ENCODE results near the gene SLK. TPM values are rescaled to one million over a fixed set of nuclear protein-coding genes. Genes with fewer than 3 reads are reported as not detected.

The SLK gene
- total RNA-seq, 4 donors from 2014 or later: 83.1 to 105 (median 102) TPM

DNA sequence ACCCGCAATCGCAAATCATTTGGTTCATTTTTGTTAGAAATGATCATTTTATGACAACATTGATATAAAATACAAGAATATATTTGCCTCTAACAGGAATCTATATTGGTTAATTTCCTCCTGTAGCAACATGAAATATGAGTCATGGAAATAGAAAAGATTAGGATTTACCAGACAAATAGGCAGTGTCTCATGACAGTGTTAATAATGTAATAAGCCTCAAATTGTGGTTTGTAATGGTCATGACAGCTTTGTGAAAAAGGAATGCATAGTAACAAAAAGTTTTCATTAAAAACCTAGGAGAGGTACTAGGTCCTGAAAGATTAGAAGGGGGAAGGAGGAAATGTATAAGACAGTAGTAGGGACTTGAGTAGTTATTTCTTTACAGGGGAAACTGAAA lies 7.9 kb upstream of the SLK start:
- DNase-seq (ENCODE audit: extremely low spot score): no peak
- H3K27ac ChIP-seq (replicated peaks in 1 of 4): no peak overlapping the region
- no peaks in the 10 kb centered on the region for H3K4me1 ChIP-seq
- WGBS: 96% methylated on average over 2 of the region's 2 CpGs
- intact Hi-C loops (cut with DNase I): no loop called here
- TF ChIP-seq POLR2A (IDR thresholded peaks at IDR 0.05; ENCODE audit: low read depth): no peak
- no peak for TF ChIP-seq CTCF (IDR thresholded peaks at IDR 0.05)
- TF ChIP-seq EP300 (IDR thresholded peaks at IDR 0.05): no peak
- no peak for TF ChIP-seq POLR2AphosphoS5 (IDR thresholded peaks at IDR 0.05)
- no peaks in the 10 kb centered on the region for H3K36me3 ChIP-seq
- peaks cover 0 to 7% (median 2%) of the 10 kb centered on the region in 4 donors for H3K9me3 ChIP-seq
- no peak overlapping the region for H3K4me3 ChIP-seq
- no peaks in the 10 kb centered on the region for H3K27me3 ChIP-seq

DNA sequence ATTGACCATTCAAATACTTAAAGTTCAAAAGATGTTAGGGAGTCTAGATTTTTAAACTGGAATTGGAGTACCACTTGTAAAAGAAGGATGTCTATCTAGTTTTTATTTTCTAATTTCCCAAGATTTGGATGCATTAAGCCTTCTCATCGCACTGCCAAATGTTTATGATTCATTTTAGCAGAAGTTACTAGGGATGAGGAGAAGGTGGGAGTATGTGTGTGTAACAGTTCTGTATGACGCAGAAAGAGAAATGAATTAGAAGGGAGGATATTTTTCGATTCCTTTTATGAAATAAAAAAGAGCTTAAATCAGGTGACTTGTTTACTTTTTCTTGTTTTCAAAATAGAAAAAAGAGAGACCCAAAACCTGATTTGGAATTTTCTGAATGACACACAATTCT lies 6.8 kb upstream of the SLK start:
- no peaks in the 10 kb centered on the region for H3K27me3 ChIP-seq
- no peaks in the 10 kb centered on the region for H3K36me3 ChIP-seq
- no peak for TF ChIP-seq POLR2AphosphoS5 (IDR thresholded peaks at IDR 0.05)
- no peak for TF ChIP-seq POLR2A (IDR thresholded peaks at IDR 0.05; ENCODE audit: low read depth)
- no peak for TF ChIP-seq EP300 (IDR thresholded peaks at IDR 0.05)
- no peak for TF ChIP-seq CTCF (IDR thresholded peaks at IDR 0.05)
- WGBS: 70% methylated on average over 3 of the region's 3 CpGs
- intact Hi-C loops (cut with DNase I): no loop called here
- no peak for DNase-seq (ENCODE audit: extremely low spot score)
- H3K27ac ChIP-seq (replicated peaks in 1 of 4): no peak overlapping the region
- no peak overlapping the region for H3K4me3 ChIP-seq
- no peaks in the 10 kb centered on the region for H3K4me1 ChIP-seq
- H3K9me3 ChIP-seq: no peaks in the 10 kb centered on the region

- intact Hi-C loops (cut with DNase I): loop anchor here (2.0 to 5.0 kb wide), 3 partner anchors 50 to 155 kb away; partner anchors contain the start of genes SFR1 and STN1
- no peak for DNase-seq (ENCODE audit: extremely low spot score)
- H3K36me3 ChIP-seq: no peaks in the 10 kb centered on the region
- no peaks in the 10 kb centered on the region for H3K9me3 ChIP-seq
- no peaks in the 10 kb centered on the region for H3K27me3 ChIP-seq
- H3K4me1 ChIP-seq: peaks cover 15 to 49% (median 47%) of the 10 kb centered on the region in 4 donors
- TF ChIP-seq POLR2A (IDR thresholded peaks at IDR 0.05; ENCODE audit: low read depth): no peak
- no peak for TF ChIP-seq EP300 (IDR thresholded peaks at IDR 0.05)
- peak in 1 of 2 donors; percentile 8 for TF ChIP-seq POLR2AphosphoS5 (IDR thresholded peaks at IDR 0.05)
- peak in 1 of 3 experiments; percentile 17 for TF ChIP-seq CTCF (IDR thresholded peaks at IDR 0.05)
- H3K4me3 ChIP-seq: peak overlapping the region; percentile 71 to 97 (median 87)
- H3K27ac ChIP-seq (replicated peaks in 1 of 4): peak overlapping the region; percentile 98 to 99 (median 99)
- WGBS: under 1% methylated on average over 30 of the region's 55 CpGs
Observed at GRCh38 chr10:103967448-103968071, 620 bp downstream of the SLK start.

DNA sequence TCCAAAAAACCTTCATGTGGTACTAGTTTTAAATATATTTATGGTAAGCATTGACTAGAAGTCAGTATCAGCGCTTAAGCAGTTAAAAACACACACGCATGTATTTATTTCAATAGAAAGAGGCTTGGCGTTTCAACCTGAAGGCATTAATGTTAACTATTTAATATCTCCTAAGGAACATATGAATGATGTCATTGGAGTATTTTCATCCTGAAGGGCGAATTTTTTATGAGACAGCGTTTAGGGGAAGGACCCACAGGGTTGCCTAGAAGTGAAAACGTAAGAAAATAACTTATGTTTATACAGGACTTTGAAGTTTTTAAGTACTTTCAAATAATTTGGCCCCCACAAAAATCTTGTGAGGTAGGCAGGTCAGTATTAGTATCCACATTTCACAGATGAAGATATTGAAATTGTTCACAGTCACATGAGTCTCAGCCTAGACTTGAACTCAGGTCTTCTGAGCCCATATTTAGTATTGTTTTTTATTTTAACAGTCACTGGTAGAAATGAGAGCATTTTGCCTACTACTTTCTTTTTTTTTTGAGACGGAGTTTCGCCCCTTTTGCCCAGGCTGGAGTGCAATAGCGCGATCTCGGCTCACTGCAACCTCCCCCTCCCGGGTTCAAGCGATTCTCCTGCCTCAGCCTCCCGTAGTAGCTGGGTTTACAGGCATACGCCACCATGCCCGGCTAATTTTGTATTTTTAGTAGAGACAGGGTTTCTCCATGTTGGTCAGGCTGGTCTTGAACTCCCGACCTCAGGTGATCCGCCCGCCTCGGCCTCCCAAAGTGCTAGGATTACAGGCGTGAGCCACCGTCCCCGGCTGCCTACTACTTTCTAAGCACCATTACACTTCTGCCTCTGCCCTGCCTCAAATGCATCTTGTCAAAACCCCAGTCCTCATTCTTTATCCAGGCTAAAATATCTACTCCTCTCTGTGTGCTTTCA lies 1.8 kb downstream of the SLK start:
- peak overlapping the region in 3 of 4 donors; percentile 22 to 99 (median 99) for H3K27ac ChIP-seq (replicated peaks in 1 of 4)
- intact Hi-C loops (cut with DNase I): loop anchor here (5.0 kb wide), 2 partner anchors 51 to 154 kb away; partner anchors contain the start of genes SFR1 and STN1

More for the DNA sequence above, 1.8 kb downstream of the SLK start:
- H3K4me3 ChIP-seq: peak overlapping the region; percentile 71 to 97 (median 87)
- H3K9me3 ChIP-seq: no peaks in the 10 kb centered on the region
- no peaks in the 10 kb centered on the region for H3K36me3 ChIP-seq
- whole genome bisulfite sequencing: 50% methylated on average over 23 of the region's 23 CpGs
- no peak for TF ChIP-seq EP300 (IDR thresholded peaks at IDR 0.05)
- no peak for TF ChIP-seq POLR2AphosphoS5 (IDR thresholded peaks at IDR 0.05)
- TF ChIP-seq CTCF (IDR thresholded peaks at IDR 0.05): no peak
- TF ChIP-seq POLR2A (IDR thresholded peaks at IDR 0.05; ENCODE audit: low read depth): no peak
- H3K27me3 ChIP-seq: no peaks in the 10 kb centered on the region
- no peak for DNase-seq (ENCODE audit: extremely low spot score)
- H3K4me1 ChIP-seq: peaks cover 20 to 60% (median 58%) of the 10 kb centered on the region in 4 donors
